ENCODE data around the gene CYTH4.
A peak's percentile ranks its signal among the peaks of the same experiment; 100 is the strongest.
"Not testable (repeated sequence)": the region's sequence is repeated elsewhere in the genome, so short reads cannot be mapped to it uniquely, and the experiment has no call there.

The CYTH4 gene
- 263 to 313 reads per million in 2 donors for total RNA-seq

- peak; percentile 52 for DNase-seq
Measured at GRCh38 chr22:37282385-37282677, at the start of gene CYTH4. Gene CYTH4 (plus strand): TSS chr22:37282508. CDS start chr22:37282570, 62 bp downstream.

GRCh38 chr22:37233371-37233750 lies 48.9 kb upstream of the CYTH4 start:
- not testable (repeated sequence) for DNase-seq

- no peak for DNase-seq
Measured at GRCh38 chr22:37233751-37234631, 48.3 kb upstream of the CYTH4 start.

- no peak for DNase-seq
Measured at GRCh38 chr22:37234736-37235711, 47.3 kb upstream of the CYTH4 start.

GRCh38 chr22:37235897-37236607 lies 46.3 kb upstream of the CYTH4 start:
- DNase-seq: no peak

- no peak for DNase-seq
Measured at GRCh38 chr22:37237371-37238268, 44.7 kb upstream of the CYTH4 start.

- no peak for DNase-seq
Measured at GRCh38 chr22:37239336-37240239, 42.7 kb upstream of the CYTH4 start.

- no peak for DNase-seq
Measured at GRCh38 chr22:37240240-37240940, 41.9 kb upstream of the CYTH4 start.

- no peak for DNase-seq
Measured at GRCh38 chr22:37240941-37241320, 41.4 kb upstream of the CYTH4 start.

- no peak for DNase-seq
Measured at GRCh38 chr22:37241351-37242142, 40.8 kb upstream of the CYTH4 start.

GRCh38 chr22:37242395-37242918 lies 39.9 kb upstream of the CYTH4 start:
- DNase-seq: peak; percentile 53

- no peak for DNase-seq
Measured at GRCh38 chr22:37243402-37244113, 38.8 kb upstream of the CYTH4 start.

- peak; percentile 70 for DNase-seq
Measured at GRCh38 chr22:37244114-37244921, 38.0 kb upstream of the CYTH4 start, which contains the start of gene RAC2. Gene RAC2 (minus strand): TSS chr22:37244269. CDS start chr22:37244148, 121 bp downstream.

GRCh38 chr22:37244922-37245722 lies 37.2 kb upstream of the CYTH4 start:
- no peak for DNase-seq

- no peak for DNase-seq
Measured at GRCh38 chr22:37245740-37246139, 36.6 kb upstream of the CYTH4 start.

GRCh38 chr22:37248251-37248650 lies 34.1 kb upstream of the CYTH4 start:
- no peak for DNase-seq
